HG02852 (cell line): ENCODE results near the gene CDH16.
"Not testable (repeated sequence)": the region's sequence is repeated elsewhere in the genome, so short reads cannot be mapped to it uniquely, and the experiment has no call there.

Source experiments
- ATAC-seq: cut with Tn5 transposase; IDR thresholded peaks from one replicate; pipeline ENCODE4 v1.9.1; 2021; ENCODE audit warnings: mild to moderate bottlenecking, moderate library complexity; ENCODE audit not compliant: unreplicated experiment

Gene CDH16

GRCh38 chr16:66948134-66948836 lies 29.6 kb upstream of the CDH16 start:
- no peak for ATAC-seq

GRCh38 chr16:66947302-66948065 lies 28.8 kb upstream of the CDH16 start:
- ATAC-seq: peak; percentile 77

DNA sequence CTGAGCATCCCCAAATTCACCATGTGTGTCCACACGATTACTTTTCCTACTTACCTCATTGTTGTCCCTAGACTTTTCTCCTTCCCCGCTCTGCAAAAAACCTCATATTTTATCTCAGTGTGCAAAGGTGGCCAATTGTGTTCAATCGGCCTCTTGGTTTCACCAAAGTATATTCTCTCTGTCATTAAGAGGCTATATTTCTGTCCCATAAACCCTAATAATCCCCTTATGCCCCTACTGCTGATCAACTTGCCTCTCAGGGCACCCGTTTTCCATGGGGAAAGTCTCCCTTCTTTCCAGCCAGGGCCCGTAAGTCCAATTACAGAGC lies 28.3 kb upstream of the CDH16 start:
- ATAC-seq: no peak

DNA sequence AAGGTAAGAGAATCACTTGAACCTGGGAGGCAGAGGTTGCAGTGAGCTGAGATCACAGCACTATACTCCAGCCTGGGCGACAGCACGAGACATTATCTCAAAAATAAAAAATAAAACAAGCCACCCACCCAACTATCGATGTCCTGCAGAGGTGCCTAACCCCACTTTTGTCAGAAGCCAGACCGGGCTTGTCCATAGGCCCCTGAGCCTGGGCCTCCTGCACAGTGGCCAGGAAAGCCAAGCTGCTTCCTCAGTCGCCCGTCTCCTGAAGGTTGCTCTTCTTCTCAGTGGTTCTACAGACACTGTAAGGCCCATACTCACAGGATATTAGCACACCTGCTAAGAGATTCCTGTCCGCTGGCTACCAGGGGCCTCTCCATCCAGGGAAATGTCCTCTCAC lies 27.9 kb upstream of the CDH16 start:
- no peak for ATAC-seq

DNA sequence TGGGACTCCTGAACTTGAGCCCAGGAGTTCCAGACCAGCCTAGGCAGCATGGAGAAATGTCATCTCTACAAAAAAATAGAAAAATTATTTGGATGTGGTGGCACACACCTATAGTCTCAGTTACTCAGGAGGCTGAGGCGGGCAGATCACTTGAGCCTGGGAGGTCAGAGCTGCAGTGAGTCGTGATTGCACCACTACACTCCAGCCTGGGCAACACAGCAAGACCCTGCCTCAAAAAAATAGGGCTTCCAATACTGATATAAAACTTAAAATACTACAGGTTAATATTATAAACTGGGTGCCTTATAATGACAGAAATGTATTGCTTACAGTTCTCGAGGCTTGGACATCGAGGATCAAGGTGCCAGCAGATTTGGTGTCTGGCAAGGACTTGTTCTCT lies 27.3 kb upstream of the CDH16 start:
- no peak for ATAC-seq

DNA sequence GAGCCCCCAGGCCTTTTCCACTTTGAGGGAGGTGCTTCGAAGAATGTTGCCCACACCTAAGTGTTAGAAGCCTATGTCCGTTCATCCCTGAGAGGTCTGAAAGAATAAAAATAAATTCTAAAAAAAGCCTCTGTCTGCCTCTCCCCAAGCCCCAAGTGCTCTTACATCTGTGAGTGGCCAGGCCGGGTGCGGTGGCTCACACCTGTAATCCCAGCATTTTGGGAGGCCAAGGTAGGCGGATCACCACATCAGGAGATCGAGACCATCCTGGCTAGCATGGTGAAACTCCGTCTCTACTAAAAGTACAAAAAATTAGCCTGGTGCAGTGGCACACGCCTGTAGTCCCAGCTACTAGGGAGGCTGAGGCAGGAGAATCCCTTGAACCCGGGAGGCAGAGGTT lies 26.3 kb upstream of the CDH16 start:
- ATAC-seq: not testable (repeated sequence)

GRCh38 chr16:66944054-66944441 lies 25.4 kb upstream of the CDH16 start:
- no peak for ATAC-seq

DNA sequence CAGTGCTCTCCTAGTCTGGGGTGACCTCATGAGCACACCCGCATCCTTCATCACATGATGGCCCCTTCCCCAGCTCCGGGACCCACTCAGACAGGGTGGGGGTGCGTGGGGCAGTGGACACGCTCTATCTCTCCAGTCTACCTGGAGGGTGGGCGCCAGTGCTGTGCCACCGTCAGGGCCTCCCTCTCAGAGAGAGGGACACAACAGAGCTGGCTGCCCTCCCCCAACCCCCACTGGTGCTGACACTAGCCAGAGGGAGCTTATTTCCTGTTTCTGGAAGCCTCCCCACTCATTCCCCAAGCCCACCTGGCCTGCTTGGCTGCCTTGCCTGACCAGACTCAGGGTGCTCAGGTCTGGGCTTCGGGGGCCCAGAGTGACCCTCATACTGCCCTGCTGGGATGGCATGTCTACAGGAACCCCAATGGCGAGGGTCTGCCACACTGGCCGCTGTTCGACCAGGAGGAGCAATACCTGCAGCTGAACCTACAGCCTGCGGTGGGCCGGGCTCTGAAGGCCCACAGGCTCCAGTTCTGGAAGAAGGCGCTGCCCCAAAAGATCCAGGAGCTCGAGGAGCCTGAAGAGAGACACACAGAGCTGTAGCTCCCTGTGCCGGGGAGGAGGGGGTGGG lies 24.9 kb upstream of the CDH16 start:
- ATAC-seq: no peak

DNA sequence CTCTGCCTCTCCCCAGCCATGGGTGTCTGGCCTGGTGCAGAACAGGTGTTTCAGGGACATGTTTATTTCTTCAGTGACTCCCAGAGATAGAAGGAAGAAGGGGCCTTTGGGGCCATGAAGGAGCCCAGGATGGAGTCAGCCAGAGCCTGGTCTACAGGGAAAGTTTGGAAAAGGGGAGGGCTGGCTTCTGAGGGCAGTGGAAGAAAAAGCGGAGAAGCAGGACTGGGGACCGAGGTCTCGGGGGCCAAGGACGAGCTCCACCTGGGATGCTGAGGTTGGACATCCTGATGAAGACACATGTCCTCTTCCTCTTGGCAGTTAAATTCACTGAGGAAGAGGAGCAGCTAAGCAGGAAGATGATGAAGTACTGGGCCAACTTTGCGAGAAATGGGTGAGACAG lies 24.3 kb upstream of the CDH16 start:
- ATAC-seq: no peak

GRCh38 chr16:66940236-66940635 lies 21.6 kb upstream of the CDH16 start:
- no peak for ATAC-seq

DNA sequence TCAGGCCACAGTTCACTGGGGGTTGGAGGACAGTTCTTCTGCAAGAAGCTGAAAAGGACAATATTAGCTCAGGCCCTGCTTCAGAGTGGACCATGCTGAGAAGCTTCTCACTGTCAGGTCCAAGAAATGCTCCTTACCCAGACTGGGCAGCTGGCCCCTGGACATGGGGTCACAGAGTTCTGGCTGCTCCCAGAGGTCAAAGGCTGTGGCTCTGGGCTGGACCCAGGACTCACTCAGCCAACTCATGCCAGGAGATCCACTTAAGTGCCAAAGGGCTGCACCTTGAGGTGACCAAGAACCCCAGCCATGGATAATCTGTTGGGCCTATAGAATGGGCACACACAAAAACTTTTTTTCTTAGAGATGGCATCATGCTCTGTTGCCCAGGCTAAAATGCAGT lies 20.7 kb upstream of the CDH16 start:
- no peak for ATAC-seq

GRCh38 chr16:66937725-66938337 lies 19.1 kb upstream of the CDH16 start:
- ATAC-seq: no peak

DNA sequence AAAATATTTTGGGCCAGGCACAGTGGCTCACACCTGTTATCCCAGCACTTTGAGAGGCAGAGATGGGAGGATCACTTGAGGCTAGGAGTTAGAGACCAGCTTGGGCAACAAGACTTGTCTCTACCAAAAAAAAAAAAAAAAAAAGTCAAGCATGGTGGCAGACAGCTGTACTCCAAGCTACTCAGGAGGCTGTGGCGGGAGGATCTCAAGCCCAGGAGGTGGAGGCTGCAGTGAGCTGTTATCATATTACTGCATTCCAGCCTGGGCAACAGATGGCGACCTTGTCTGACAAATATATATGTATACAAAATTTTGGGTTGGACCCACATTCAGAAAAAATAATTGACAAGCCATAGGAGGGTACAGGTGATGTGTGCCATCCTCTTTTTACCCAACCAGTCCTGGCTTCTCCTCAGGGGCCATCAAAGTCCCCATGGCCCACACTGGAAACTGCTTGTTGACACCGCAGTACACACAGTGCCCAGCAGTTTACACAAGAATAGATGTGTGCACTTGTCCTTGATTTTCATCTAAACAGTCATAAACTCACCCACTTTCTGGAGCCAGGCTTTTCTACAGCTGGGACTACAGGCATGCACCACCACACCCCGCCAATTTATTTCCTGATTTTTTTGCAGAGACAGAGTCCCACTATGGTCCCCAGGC lies 18.3 kb upstream of the CDH16 start:
- ATAC-seq: no peak

- ATAC-seq: no peak
These were observed 17.8 kb upstream of the CDH16 start for GRCh38 chr16:66936462-66936861.

DNA sequence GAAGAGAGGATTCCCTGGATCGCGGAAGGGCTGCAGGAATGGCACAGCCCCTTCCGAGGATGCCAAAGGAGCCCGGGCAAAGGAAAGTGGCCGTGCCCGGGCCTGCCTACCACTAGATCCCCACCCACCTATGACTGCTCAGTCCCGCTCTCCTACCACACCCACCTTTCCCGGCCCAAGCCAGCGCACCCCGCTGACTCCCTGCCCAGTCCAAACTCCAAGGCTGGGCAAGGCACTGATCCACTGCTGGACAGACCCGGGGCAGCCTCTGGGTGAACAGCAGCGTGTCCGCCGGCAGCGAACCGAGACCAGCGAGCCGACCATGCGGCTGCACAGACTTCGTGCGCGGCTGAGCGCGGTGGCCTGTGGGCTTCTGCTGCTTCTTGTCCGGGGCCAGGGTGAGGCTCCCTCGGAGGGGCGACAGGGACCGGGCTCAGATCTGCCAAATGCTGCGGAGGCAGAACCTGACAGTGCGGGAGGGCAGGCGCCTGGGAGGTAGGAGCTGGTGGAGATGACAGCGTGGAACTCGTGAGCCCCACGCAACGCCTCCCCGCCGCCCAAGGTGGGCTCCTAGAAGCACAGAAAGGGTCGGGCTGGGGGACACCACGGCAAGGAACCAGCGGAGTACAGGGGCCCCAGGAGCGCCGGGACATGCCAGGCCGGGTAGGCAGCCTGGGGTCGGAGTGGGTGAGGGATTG lies 16.8 kb upstream of the CDH16 start, which contains the start of gene CES2:
TSS of gene CES2 (plus strand) at position 203 of the 698 bp plus-strand sequence. CDS start at position 323, 120 bp downstream.
- ATAC-seq: no peak

DNA sequence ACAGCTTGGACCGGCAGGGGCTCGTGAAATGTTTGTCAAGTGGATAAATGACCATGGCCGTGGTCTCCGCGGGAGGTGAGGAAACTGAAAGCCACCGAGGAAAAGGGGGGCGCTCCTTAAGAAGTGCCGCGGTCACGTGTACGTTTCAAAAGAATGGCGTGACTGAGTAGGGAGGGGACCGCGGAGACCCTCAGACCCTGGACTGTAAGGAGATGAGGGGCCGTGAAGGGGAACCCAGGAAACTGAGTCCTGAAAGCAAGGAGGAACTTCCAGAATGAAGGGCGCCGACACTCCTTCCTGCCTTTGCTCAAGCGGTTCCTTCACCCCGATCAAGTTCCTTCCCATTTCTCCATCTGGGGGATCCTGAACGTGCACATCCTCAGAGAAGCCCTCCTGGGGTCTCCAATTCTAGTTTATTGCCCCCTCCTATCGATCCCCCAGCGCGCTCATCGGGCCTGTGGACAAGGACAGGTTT lies 16.2 kb upstream of the CDH16 start:
- ATAC-seq: not testable (repeated sequence)

DNA sequence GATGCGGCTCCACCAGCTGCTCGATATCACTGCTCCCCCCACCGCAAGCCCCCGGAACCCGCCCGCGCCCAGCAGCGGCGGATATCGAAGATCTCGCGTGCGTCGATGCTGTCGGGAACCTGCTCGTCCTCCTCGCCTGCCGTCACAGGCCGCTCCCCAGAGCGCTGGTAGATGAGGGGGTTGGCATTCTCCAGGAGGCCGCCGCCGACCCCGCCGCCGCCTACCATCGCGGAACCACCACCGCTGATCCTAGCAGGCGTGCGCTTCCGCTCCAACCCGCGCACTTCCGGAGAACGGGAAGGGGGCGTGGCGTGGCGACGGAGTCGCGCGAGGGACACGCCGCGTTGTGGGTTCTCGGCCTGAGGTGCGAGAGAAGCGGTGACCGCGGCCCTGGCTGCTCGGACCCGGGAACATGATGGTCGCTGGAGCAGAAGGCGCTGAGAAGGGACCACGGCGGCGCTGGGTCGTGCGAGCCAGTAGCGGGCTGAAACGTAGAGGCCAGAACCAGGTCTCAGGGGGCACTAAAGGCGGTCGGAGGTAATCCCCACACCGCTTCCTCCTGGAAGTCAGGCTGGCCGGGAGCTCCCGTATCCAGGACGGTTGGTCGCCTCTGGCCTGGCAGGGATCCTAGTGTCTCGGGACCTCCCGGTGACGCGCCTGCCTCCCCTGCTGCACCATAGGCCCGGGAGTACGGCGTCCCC lies 15.6 kb upstream of the CDH16 start, which contains the start of gene CIAO2B:
TSS of gene CIAO2B (minus strand) at position 265 of the 701 bp plus-strand sequence. CDS start at position 227, 38 bp downstream.
- ATAC-seq: peak; percentile 81

GRCh38 chr16:66933776-66934137 lies 15.1 kb upstream of the CDH16 start:
- ATAC-seq: peak; percentile 29

- no peak for ATAC-seq
These were observed 13.4 kb upstream of the CDH16 start for GRCh38 chr16:66932076-66932475.

- ATAC-seq: no peak
These were observed 13.0 kb upstream of the CDH16 start for GRCh38 chr16:66931665-66932064.
